KOPT-K1 (cell line): ENCODE data around the gene C14orf119.

Source experiments
- H3K27ac ChIP-seq: fragments of 200-600 bp; sonication (generic); 2 replicates; pipeline ENCODE4 v1.5.1; 2016; ENCODE audit warnings: antibody characterized with exemption, mild to moderate bottlenecking, low read depth, low read length; ENCODE audit not compliant: poor library complexity, severe bottlenecking
- H3K36me3 ChIP-seq: fragments of 200-600 bp; sonication (generic); 2 replicates; pipeline ENCODE4 v1.5.1; 2017; ENCODE audit warnings: antibody characterized with exemption, mild to moderate bottlenecking, low read length, moderate library complexity; ENCODE audit not compliant: insufficient read depth
- H3K9me3 ChIP-seq: fragments of 200-600 bp; sonication (generic); 2 replicates; pipeline ENCODE4 v1.5.1; 2017; ENCODE audit warnings: antibody characterized with exemption, low read length, mild to moderate bottlenecking; ENCODE audit not compliant: insufficient read depth, poor library complexity, severe bottlenecking

Gene C14orf119

GRCh38 chr14:23131482-23131881, 36.2 kb downstream of the C14orf119 start:
- Histone ChIP-seq H3K9me3 (no peaks in the 10 kb centered on the region), H3K27ac (no peak overlapping the region), H3K36me3 (no peaks in the 10 kb centered on the region)

GRCh38 chr14:23132970-23133369, 37.7 kb downstream of the C14orf119 start:
- H3K36me3 ChIP-seq, result no peaks in the 10 kb centered on the region
- H3K27ac ChIP-seq, result no peak overlapping the region
- H3K9me3 ChIP-seq, result no peaks in the 10 kb centered on the region

GRCh38 chr14:23136566-23137133, 41.3 kb downstream of the C14orf119 start:
- Histone ChIP-seq H3K27ac (no peak overlapping the region), H3K9me3 (no peaks in the 10 kb centered on the region), H3K36me3 (no peaks in the 10 kb centered on the region)

GRCh38 chr14:23137192-23137812, 42.0 kb downstream of the C14orf119 start:
- H3K36me3 ChIP-seq, result no peaks in the 10 kb centered on the region
- H3K27ac ChIP-seq, result no peak overlapping the region
- no peaks in the 10 kb centered on the region for H3K9me3 ChIP-seq

- H3K27ac ChIP-seq, result no peak overlapping the region
- H3K9me3 ChIP-seq, result no peaks in the 10 kb centered on the region
- no peaks in the 10 kb centered on the region for H3K36me3 ChIP-seq
Observed at GRCh38 chr14:23137813-23138535, 42.7 kb downstream of the C14orf119 start.

GRCh38 chr14:23139874-23140273, 44.6 kb downstream of the C14orf119 start:
- Histone ChIP-seq H3K36me3 (no peaks in the 10 kb centered on the region), H3K9me3 (no peaks in the 10 kb centered on the region), H3K27ac (no peak overlapping the region)

- Histone ChIP-seq H3K9me3 (no peaks in the 10 kb centered on the region), H3K36me3 (no peaks in the 10 kb centered on the region), H3K27ac (no peak overlapping the region)
Observed at GRCh38 chr14:23140371-23140770, 45.1 kb downstream of the C14orf119 start.

- no peaks in the 10 kb centered on the region for H3K36me3 ChIP-seq
- no peak overlapping the region for H3K27ac ChIP-seq
- H3K9me3 ChIP-seq, result no peaks in the 10 kb centered on the region
Observed at GRCh38 chr14:23141706-23142444, 46.6 kb downstream of the C14orf119 start.

GRCh38 chr14:23142826-23143225, 47.5 kb downstream of the C14orf119 start:
- H3K9me3 ChIP-seq, result no peaks in the 10 kb centered on the region
- H3K27ac ChIP-seq, result no peak overlapping the region
- H3K36me3 ChIP-seq, result no peaks in the 10 kb centered on the region

GRCh38 chr14:23143911-23144310, 48.6 kb downstream of the C14orf119 start:
- no peaks in the 10 kb centered on the region for H3K36me3 ChIP-seq
- H3K9me3 ChIP-seq, result no peaks in the 10 kb centered on the region
- no peak overlapping the region for H3K27ac ChIP-seq

GRCh38 chr14:23145794-23146350, 50.6 kb downstream of the C14orf119 start:
- Histone ChIP-seq H3K36me3 (no peaks in the 10 kb centered on the region), H3K27ac (no peak overlapping the region), H3K9me3 (no peaks in the 10 kb centered on the region)

- Histone ChIP-seq H3K27ac (no peak overlapping the region), H3K36me3 (no peaks in the 10 kb centered on the region), H3K9me3 (no peaks in the 10 kb centered on the region)
Observed at GRCh38 chr14:23146351-23146910, 51.1 kb downstream of the C14orf119 start.

GRCh38 chr14:23146980-23147379, 51.7 kb downstream of the C14orf119 start:
- Histone ChIP-seq H3K36me3 (no peaks in the 10 kb centered on the region), H3K9me3 (no peaks in the 10 kb centered on the region), H3K27ac (no peak overlapping the region)

GRCh38 chr14:23147676-23148075, 52.4 kb downstream of the C14orf119 start:
- Histone ChIP-seq H3K36me3 (no peaks in the 10 kb centered on the region), H3K9me3 (no peaks in the 10 kb centered on the region), H3K27ac (no peak overlapping the region)
